Endothelial cell of umbilical vein (primary cell): ENCODE data around the gene ATP6V1G2. TPM values are rescaled to one million over a fixed set of nuclear protein-coding genes. Genes with fewer than 3 reads are reported as not detected.

Experiments used
- BruUV-seq: library from RNA; stranded (reverse); fragments of 400-500 nt; replicated peaks from 2 replicates; lab custom pipeline; 2021; lab: Mats Ljungman, UMichigan
- CTCF ChIA-PET: fragments of 300-600, 350-600 bp; sonication (Branson Sonifier 250); formaldehyde crosslinking; loops from one replicate; lab custom pipeline; 2021; ENCODE audit warnings: antibody characterized with exemption, inconsistent platforms; lab: Charles Lee
- POLR2A ChIA-PET: fragments of 300-600, 350-600 bp; sonication (Branson Sonifier 250); formaldehyde crosslinking; loops from one replicate; lab custom pipeline; 2021; ENCODE audit warnings: antibody characterized with exemption, inconsistent platforms; lab: Charles Lee
- DNase-seq: peaks from one replicate; pipeline ENCODE4 v3.0.0-alpha.2; 2011; ENCODE audit warnings: low read depth, low spot score
- FAIRE-seq: peaks from 2 replicates; lab custom pipeline; 2011; peaks lifted over from hg19 to GRCh38; lab: Jason Lieb, UNC
- H2AFZ ChIP-seq: 2 replicates; pipeline ENCODE4 v1.6.0; 2012; ENCODE audit warnings: low read depth, low read length, control low read depth, inconsistent platforms
- H3K27ac ChIP-seq: 2 replicates; pipeline ENCODE4 v1.5.1; 2011; ENCODE audit warnings: low read depth, mild to moderate bottlenecking, control low read depth, low read length, moderate library complexity; ENCODE audit not compliant: insufficient read depth
- H3K27me3 ChIP-seq, 2 experiments: 2 replicates each; pipeline versions ENCODE4 v1.6.0 to v1.6.1; 2011; ENCODE audit warnings: low read length in 2 of 2, mixed read lengths in 1 of 2; ENCODE audit not compliant: control insufficient read depth in 2 of 2, insufficient read depth in 2 of 2
- H3K36me3 ChIP-seq, 2 experiments: 2 replicates in 1 of 2; 3 replicates in 1 of 2; pipeline ENCODE4 v1.5.1; 2011; ENCODE audit warnings: low read length in 2 of 2, mild to moderate bottlenecking in 1 of 2, moderate library complexity in 1 of 2; ENCODE audit not compliant: control insufficient read depth in 2 of 2, insufficient read depth in 2 of 2; ENCODE audit errors: extremely low read depth in 1 of 2
- H3K4me1 ChIP-seq: 3 replicates; pipeline ENCODE4 v1.5.1; 2011; ENCODE audit warnings: mild to moderate bottlenecking, low read length; ENCODE audit not compliant: control insufficient read depth, insufficient read depth; ENCODE audit errors: extremely low read depth
- H3K4me2 ChIP-seq: 2 replicates; pipeline ENCODE4 v1.6.1; 2011; ENCODE audit warnings: low read length, control low read depth, mixed read lengths; ENCODE audit not compliant: insufficient read depth
- H3K4me3 ChIP-seq, 3 experiments: fragments of 200-600 bp in 1 of 3; sonication (generic), shearing (Covaris generic) in 1 of 3; replicated peaks in 1 of 3; 2 replicates each; pipeline ENCODE4 v1.5.1; 2011 to 2016; ENCODE audit warnings: control low read depth in 3 of 3, low read length in 3 of 3, mild to moderate bottlenecking in 2 of 3, inconsistent platforms in 1 of 3, low read depth in 1 of 3, moderate library complexity in 1 of 3; ENCODE audit not compliant: insufficient read depth in 1 of 3
- H3K79me2 ChIP-seq: 2 replicates; pipeline ENCODE4 v1.6.0; 2012; ENCODE audit warnings: low read length, inconsistent platforms; ENCODE audit not compliant: control insufficient read depth, insufficient read depth
- H3K9ac ChIP-seq: replicated peaks from 2 replicates; pipeline ENCODE3; 2011; ENCODE audit warnings: low read length, control low read depth; ENCODE audit not compliant: insufficient read depth; ENCODE audit errors: extremely low read depth
- H3K9me1 ChIP-seq: replicated peaks from 3 replicates; pipeline ENCODE4 v1.6.0; 2011; ENCODE audit warnings: mild to moderate bottlenecking, low read length; ENCODE audit not compliant: control insufficient read depth, insufficient read depth; ENCODE audit errors: extremely low read depth
- H3K9me3 ChIP-seq: replicated peaks from 2 replicates; pipeline ENCODE4 v1.5.1; 2012; ENCODE audit warnings: low read length, inconsistent platforms; ENCODE audit not compliant: control insufficient read depth, insufficient read depth
- H4K20me1 ChIP-seq: replicated peaks from 2 replicates; pipeline ENCODE3; 2011; ENCODE audit warnings: mild to moderate bottlenecking, low read length; ENCODE audit not compliant: control insufficient read depth, insufficient read depth; ENCODE audit errors: extremely low read depth
- FOS ChIP-seq: IDR thresholded peaks from 2 replicates; pipeline ENCODE4 v1.6.1; 2011; ENCODE audit warnings: mild to moderate bottlenecking, low read length, moderate library complexity, borderline replicate concordance; ENCODE audit not compliant: insufficient read depth
- GATA2 ChIP-seq: IDR thresholded peaks from 2 replicates; pipeline ENCODE4 v1.7.0; 2011; ENCODE audit warnings: low read depth, mild to moderate bottlenecking, moderate library complexity, mixed read lengths, low read length; ENCODE audit not compliant: insufficient read length, insufficient read depth
- MYC ChIP-seq: IDR thresholded peaks from one replicate; pipeline ENCODE4 v1.6.1; 2011; ENCODE audit warnings: mild to moderate bottlenecking, low read depth, low read length
- POLR2AphosphoS5 ChIP-seq: IDR thresholded peaks from 2 replicates; pipeline ENCODE4 v1.6.1; 2012; ENCODE audit warnings: low read depth, mild to moderate bottlenecking, control low read depth, low read length, moderate library complexity; ENCODE audit not compliant: insufficient read depth
- dilution Hi-C: fragments of 300-500 bp; cut with MboI; formaldehyde crosslinking; loops from one replicate; pipeline ENCODE4 v1.15.0; 2019; ENCODE audit warnings: low sequenced_read_pairs; ENCODE audit not compliant: extremely low pct_ligation_motif_present
- intact Hi-C: fragments of 100-400 bp; cut with micrococcal nuclease; formaldehyde crosslinking; loops from one replicate; pipeline ENCODE4 v1.10.0; 2022
- polyA plus RNA-seq, 4 experiments: library from polyadenylated mRNA; depleted of rRNA in 3 of 4; stranded (reverse) in 3 of 4; unstranded in 1 of 4; fragments of >200 nt; gene quantifications; 2 replicates each; pipeline versions ENCODE4 v1.2.1 to v1.2.3, GENCODE V29; 2011 to 2012; ENCODE audit warnings: missing spikeins in 1 of 4
- total RNA-seq: library from RNA; stranded (reverse); gene quantifications from 2 replicates; pipeline ENCODE4 v1.2.3, GENCODE V29; 2021

ATP6V1G2 gene
- total and polyA plus RNA-seq, 2 donors (not counting 3 experiments of a cell fraction or from before 2014, with no cell fraction given) = 0.70 to 0.84 TPM

- peaks cover 17% of the 10 kb centered on the region for H3K4me1 ChIP-seq
- H3K27ac ChIP-seq = no peak overlapping the region
- no peak overlapping the region for H3K4me3 ChIP-seq
- no peak for FAIRE-seq
- no peaks in the 10 kb centered on the region for H3K9me3 ChIP-seq
- no peak overlapping the region for H3K4me2 ChIP-seq
- no peak overlapping the region for H3K9ac ChIP-seq
- ChIA-PET POLR2A (no interaction called here), CTCF (interaction anchor here (1.3 kb wide), 2 partner anchors 11 to 37 kb away, joined by 3 to 7 read pairs; partner anchors contain the start of gene DDX39B)
- intact Hi-C loops = no loop called here
- BruUV-seq = TSS peak; percentile 8
- DNase-seq = no peak
- peaks cover 28 to 45% of the 10 kb centered on the region in 2 experiments for H3K36me3 ChIP-seq
- H3K79me2 ChIP-seq = peaks cover 25% of the 10 kb centered on the region
- peak; percentile 22 for TF ChIP-seq POLR2AphosphoS5
- TF ChIP-seq GATA2 = no peak
- dilution Hi-C loops = no loop called here
- no peaks in the 10 kb centered on the region for H3K9me1 ChIP-seq
- no peak overlapping the region for H2AFZ ChIP-seq
- H3K27me3 ChIP-seq = no peaks in the 10 kb centered on the region
- H4K20me1 ChIP-seq = no peaks in the 10 kb centered on the region
Measured at GRCh38 chr6:31530659-31531058, 15.7 kb downstream of the ATP6V1G2 start.

- intact Hi-C loops (no loop called here), dilution Hi-C loops (no loop called here)
- ChIA-PET CTCF (interaction anchor here (1.1 kb wide), 1 partner anchor 11 kb away, joined by 3 read pairs; no protein-coding TSS in a partner anchor), POLR2A (no interaction called here)
- TF ChIP-seq FOS = no peak
- TF ChIP-seq POLR2AphosphoS5 = peak; percentile 15
- no peak for TF ChIP-seq MYC
- H3K4me2 ChIP-seq = no peak overlapping the region
- peaks cover 24% of the 10 kb centered on the region for H3K4me1 ChIP-seq
- no peaks in the 10 kb centered on the region for H3K9me1 ChIP-seq
- no peak for FAIRE-seq
- H3K27ac ChIP-seq = no peak overlapping the region
- H2AFZ ChIP-seq = no peak overlapping the region
- no peaks in the 10 kb centered on the region for H4K20me1 ChIP-seq
- peaks cover 17 to 34% of the 10 kb centered on the region in 2 experiments for H3K36me3 ChIP-seq
- no peak for DNase-seq
- no peak overlapping the region for H3K4me3 ChIP-seq
- H3K27me3 ChIP-seq = no peaks in the 10 kb centered on the region
- H3K79me2 ChIP-seq = peaks cover 14% of the 10 kb centered on the region
- H3K9ac ChIP-seq = no peak overlapping the region
- BruUV-seq = no TSS peak
- no peaks in the 10 kb centered on the region for H3K9me3 ChIP-seq
Measured at GRCh38 chr6:31529329-31530150, 16.9 kb downstream of the ATP6V1G2 start.
